AG20443 (cell line): Measurements from ENCODE around the gene PKIB.
"Not testable (repeated sequence)": the region's sequence is repeated elsewhere in the genome, so short reads cannot be mapped to it uniquely, and the experiment has no call there.

Experiments
- DNase-seq: peaks from one replicate; pipeline ENCODE4 v3.0.0; 2012; ENCODE audit warnings: low spot score, mixed read lengths

The PKIB gene

GRCh38 chr6:122710908-122711635 lies 100.9 kb downstream of the PKIB start:
- no peak for DNase-seq

DNA sequence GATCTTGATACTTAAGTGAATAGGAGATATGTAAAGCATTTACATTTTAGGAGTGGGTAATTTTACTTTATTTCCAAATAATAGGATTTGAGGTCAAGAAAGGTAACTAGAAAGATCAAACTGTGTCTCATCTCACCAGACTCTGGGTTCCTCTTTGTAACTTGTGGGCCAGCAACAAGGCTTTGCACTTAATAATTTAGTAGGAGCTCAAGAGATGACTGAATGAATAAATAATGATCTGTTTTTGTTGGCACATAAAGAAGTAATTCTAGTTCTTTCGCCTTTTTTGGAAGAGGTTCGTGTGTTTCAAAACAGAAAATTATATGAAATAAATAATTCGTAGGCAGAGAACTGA lies 101.9 kb downstream of the PKIB start:
- DNase-seq: no peak

GRCh38 chr6:122712448-122713137 lies 102.4 kb downstream of the PKIB start:
- no peak for DNase-seq

- DNase-seq: no peak
Observed at GRCh38 chr6:122713138-122713537, 102.9 kb downstream of the PKIB start.

GRCh38 chr6:122714059-122714458 lies 103.9 kb downstream of the PKIB start:
- no peak for DNase-seq

DNA sequence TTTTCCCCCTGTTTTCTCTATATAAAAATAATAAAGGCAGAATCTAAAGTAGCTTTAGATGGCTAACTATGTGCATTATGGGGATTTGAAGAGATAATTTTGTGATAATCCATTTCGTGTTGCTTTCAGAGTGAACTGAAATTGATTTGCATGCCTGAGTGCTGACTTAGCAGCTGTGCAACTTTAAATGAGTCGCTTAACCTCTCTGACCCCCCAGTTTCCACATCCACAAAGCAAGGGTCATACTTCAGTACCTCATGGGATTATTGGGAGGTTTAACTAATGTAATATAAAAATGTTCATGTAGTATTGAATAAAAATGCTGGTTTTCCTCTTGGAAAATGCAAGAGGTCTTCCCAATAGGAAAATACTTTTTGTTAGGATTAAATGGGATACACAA lies 105.5 kb downstream of the PKIB start:
- no peak for DNase-seq

DNA sequence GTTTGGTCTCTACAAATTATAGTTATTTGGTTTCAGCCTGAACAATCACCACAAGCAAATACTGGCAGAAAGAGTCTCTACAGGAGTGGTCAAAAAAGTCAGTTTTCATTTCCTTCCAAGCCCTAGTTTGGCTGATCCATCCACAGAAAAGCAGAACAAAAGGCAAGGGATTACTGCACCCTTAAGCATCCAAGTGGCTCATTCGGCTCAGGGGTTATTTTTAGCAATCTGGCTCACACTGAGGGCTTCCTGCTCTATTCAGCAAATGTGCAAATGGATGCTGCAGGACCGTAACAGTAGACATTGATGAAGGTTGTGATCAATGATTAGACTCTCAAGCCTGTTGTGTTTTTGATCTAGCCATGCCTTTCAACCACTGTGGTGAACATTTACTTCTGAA lies 107.1 kb downstream of the PKIB start:
- DNase-seq: no peak

GRCh38 chr6:122718616-122719015 lies 108.4 kb downstream of the PKIB start:
- no peak for DNase-seq

- no peak for DNase-seq
Observed at GRCh38 chr6:122719176-122719575, 109.0 kb downstream of the PKIB start.

GRCh38 chr6:122722746-122723145 lies 112.5 kb downstream of the PKIB start:
- DNase-seq: no peak

DNA sequence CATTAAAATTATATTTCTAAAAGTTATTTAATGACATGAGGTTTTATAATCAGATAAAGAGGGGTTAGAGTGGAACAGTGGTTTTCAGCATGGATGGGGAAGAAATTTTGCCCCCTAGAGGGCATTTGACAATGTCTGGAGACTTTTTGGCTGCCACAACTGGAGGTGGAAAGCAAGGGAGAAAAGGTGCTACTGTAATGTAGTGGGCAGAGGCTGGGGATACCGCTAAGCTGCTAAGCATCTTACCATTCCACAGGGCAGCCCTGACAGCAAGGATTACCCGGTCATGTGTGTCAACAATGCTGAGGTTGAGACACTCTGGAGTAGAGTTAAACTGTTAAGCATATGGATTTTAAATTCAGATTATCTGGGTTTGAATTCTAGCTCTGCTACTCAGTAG lies 116.4 kb downstream of the PKIB start:
- DNase-seq: peak; percentile 18

DNA sequence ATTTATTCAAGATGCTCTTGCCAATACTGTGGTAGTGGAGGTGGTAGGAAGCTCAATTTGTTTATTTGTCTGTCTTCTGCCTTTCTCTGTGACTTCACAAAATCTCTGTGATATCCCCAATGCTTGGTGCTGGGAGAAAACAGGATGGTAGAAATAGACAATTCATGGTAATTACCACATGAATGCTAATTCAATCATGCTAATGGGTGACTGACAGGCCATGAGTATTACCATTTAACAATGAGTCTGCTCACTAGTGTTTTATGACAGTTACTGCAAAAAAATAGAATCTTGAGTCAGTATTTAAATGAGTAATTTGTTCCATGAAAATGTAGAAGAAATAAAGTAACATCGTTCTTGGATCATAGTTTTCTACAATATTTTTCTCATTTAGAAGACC lies 117.0 kb downstream of the PKIB start:
- DNase-seq: no peak

DNA sequence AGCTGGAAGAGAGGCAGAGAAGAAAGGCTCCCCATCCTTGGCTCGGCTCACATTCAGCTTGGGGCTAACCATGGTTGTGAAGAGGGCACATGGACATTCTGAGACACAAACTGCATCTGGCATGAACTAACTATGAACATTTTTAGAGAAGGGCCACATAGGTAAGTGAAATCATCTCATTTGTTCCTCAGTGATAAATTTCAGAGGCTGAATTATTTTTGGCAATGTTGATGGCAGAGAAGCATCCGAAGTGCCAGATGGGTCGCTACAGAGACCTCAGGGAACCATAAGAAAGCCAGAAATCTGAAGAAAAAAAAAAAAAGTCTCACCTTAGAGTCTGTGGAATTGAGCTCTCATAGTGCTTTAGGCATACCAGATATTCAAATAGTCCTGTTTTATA lies 120.1 kb downstream of the PKIB start:
- no peak for DNase-seq

GRCh38 chr6:122730775-122731386 lies 120.7 kb downstream of the PKIB start:
- peak; percentile 47 for DNase-seq

DNA sequence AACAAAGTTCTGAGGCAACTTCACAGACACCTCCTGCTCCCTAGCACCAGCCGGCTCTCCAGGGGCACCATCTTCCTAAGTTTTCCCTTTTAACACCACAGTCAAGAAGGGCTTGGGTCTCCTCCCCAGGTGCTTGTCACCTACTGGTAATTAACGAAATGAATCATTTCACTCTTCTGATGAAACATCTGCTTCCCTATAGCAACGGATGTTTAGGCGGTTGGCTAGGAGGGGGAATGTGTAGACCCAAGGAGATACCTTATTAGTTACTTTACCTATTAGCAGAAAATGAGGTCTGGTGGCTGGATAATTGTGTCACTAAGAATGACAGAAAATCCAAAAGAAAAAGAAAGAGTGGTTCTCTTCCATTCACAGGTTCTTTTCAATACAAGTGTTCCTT lies 123.1 kb downstream of the PKIB start:
- no peak for DNase-seq

GRCh38 chr6:122734529-122735395 lies 124.6 kb downstream of the PKIB start:
- no peak for DNase-seq

DNA sequence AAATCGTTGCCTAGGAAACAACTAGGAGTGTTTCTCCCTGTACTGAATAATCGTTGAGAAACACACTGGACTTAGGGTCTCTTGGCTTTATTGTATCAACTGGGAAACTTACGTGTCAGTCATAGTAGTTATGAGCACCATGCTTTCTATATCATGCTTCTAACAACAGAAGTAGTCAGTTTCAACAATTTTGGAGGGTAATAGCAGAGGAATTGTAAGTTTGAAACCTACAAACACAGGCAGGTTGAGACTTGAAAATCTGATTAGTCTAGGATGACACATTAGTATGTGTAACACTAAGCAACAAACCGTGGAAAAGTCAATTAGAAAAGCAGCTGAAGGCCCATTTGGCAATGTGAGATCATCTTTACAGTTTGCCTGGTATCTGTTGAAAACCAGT lies 125.4 kb downstream of the PKIB start:
- DNase-seq: no peak

DNA sequence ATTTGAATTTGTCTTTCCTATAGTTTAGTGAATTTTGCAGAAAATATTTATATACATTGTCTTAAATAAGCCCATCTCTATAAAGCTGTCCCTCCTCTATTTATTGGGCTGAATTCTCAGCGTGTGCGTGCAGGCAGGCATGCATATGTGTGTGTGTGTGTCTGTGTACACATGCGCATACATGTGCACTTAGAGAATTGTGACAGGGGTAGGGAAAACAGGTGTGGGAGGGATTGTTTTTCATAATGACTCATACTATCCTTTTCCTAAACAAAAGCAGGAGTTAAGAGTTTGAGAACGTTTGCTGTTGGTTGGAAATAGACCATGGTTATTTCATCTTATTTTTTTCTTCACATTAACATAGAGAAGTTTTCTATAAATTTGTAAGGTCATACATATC lies 126.0 kb downstream of the PKIB start:
- no peak for DNase-seq

DNA sequence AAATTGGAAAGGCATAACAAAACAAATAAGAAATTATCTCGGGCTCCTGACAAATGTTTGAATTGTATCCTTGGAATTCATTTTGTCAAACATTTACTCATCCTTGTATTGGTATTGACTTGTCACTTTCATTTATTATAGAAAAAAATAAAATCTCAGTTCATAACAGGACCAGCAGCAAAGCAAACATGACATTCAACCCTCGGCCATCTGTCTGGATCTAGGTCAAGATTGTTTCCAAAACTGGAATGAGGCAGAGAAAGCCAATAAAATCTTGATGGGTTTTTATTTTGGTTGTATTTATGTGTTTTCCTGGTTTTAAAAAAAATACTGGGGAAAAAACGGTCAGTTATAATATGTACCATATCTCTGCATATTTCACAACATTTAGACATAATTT lies 126.4 kb downstream of the PKIB start:
- DNase-seq: no peak

- DNase-seq: no peak
Observed at GRCh38 chr6:122740091-122740490, 129.9 kb downstream of the PKIB start.

GRCh38 chr6:122740936-122741335 lies 130.7 kb downstream of the PKIB start:
- DNase-seq: no peak

DNA sequence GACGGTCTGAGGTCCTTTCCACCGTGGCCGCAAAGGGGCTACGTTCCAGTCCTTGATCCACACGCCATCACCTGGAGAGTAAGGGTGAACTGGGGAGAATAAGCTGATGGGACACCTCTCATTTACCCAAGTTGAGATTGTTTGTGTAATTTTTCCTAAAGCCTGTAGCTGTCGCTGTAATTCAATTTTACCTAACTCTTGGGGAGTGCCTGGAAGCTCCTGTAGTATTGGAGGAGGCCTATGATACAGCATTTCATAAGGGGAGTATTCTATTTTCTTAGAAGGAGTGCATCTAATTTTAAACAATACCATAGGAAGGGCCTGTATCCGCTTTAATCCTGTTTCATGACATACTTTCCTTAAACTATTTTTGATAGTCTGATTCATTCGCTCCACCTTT lies 134.0 kb downstream of the PKIB start:
- DNase-seq: peak; percentile 14

GRCh38 chr6:122744856-122745255 lies 134.7 kb downstream of the PKIB start:
- not testable (repeated sequence) for DNase-seq
